GM15510 (cell line): Measurements from ENCODE around the gene FLNC.

Source experiments
- POLR2A ChIP-seq: IDR thresholded peaks from 3 replicates; pipeline ENCODE4 v1.6.1; 2011; ENCODE audit warnings: borderline replicate concordance; ENCODE audit not compliant: insufficient read length; ENCODE audit errors: extremely low read depth

Gene FLNC

GRCh38 chr7:128869944-128870285, 39.7 kb downstream of the FLNC start:
- TF ChIP-seq POLR2A: no peak

GRCh38 chr7:128871050-128871449, 40.8 kb downstream of the FLNC start:
- TF ChIP-seq POLR2A: no peak

- no peak for TF ChIP-seq POLR2A
Measured at GRCh38 chr7:128872394-128872824, 42.2 kb downstream of the FLNC start.

- TF ChIP-seq POLR2A: no peak
Measured at GRCh38 chr7:128873234-128873633, 43.0 kb downstream of the FLNC start.

GRCh38 chr7:128874140-128875031, 44.2 kb downstream of the FLNC start:
- no peak for TF ChIP-seq POLR2A

- no peak for TF ChIP-seq POLR2A
Measured at GRCh38 chr7:128875523-128875948, 45.3 kb downstream of the FLNC start.

GRCh38 chr7:128876127-128876526, 45.9 kb downstream of the FLNC start:
- no peak for TF ChIP-seq POLR2A

- TF ChIP-seq POLR2A: no peak
Measured at GRCh38 chr7:128876586-128876977, 46.4 kb downstream of the FLNC start.

- TF ChIP-seq POLR2A: no peak
Measured at GRCh38 chr7:128876978-128877755, 47.0 kb downstream of the FLNC start.

GRCh38 chr7:128877756-128878120, 47.5 kb downstream of the FLNC start:
- TF ChIP-seq POLR2A: no peak

GRCh38 chr7:128878226-128879105, 48.3 kb downstream of the FLNC start:
- no peak for TF ChIP-seq POLR2A

GRCh38 chr7:128879461-128879938, 49.3 kb downstream of the FLNC start:
- no peak for TF ChIP-seq POLR2A

GRCh38 chr7:128879939-128880746, 49.9 kb downstream of the FLNC start:
- no peak for TF ChIP-seq POLR2A

GRCh38 chr7:128880791-128881457, 50.7 kb downstream of the FLNC start:
- no peak for TF ChIP-seq POLR2A

- TF ChIP-seq POLR2A: no peak
Measured at GRCh38 chr7:128881458-128882125, 51.4 kb downstream of the FLNC start.
